ENCODE data around the gene SEC14L1.
"Not testable (repeated sequence)": the region's sequence is repeated elsewhere in the genome, so short reads cannot be mapped to it uniquely, and the experiment has no call there.

Gene SEC14L1

GRCh38 chr17:77246110-77247047, 105.6 kb downstream of the SEC14L1 start:
- DNase-seq, result no peak

GRCh38 chr17:77247048-77247541, 106.3 kb downstream of the SEC14L1 start:
- no peak for DNase-seq

GRCh38 chr17:77247609-77248008, 106.8 kb downstream of the SEC14L1 start:
- DNase-seq, result no peak

GRCh38 chr17:77248216-77249114, 107.7 kb downstream of the SEC14L1 start:
- DNase-seq, result no peak

GRCh38 chr17:77251622-77252183, 110.9 kb downstream of the SEC14L1 start:
- no peak for DNase-seq

GRCh38 chr17:77252306-77252705, 111.5 kb downstream of the SEC14L1 start:
- DNase-seq, result not testable (repeated sequence)

GRCh38 chr17:77253611-77254051, 112.9 kb downstream of the SEC14L1 start:
- no peak for DNase-seq

- DNase-seq, result no peak
Measured at GRCh38 chr17:77254951-77255825, 114.4 kb downstream of the SEC14L1 start.

- not testable (repeated sequence) for DNase-seq
Measured at GRCh38 chr17:77255970-77256369, 115.2 kb downstream of the SEC14L1 start.

GRCh38 chr17:77256710-77257109, 115.9 kb downstream of the SEC14L1 start:
- DNase-seq, result no peak

GRCh38 chr17:77257169-77257568, 116.4 kb downstream of the SEC14L1 start:
- DNase-seq, result no peak

- no peak for DNase-seq
Measured at GRCh38 chr17:77257596-77258458, 117.1 kb downstream of the SEC14L1 start.

- DNase-seq, result no peak
Measured at GRCh38 chr17:77258638-77259037, 117.9 kb downstream of the SEC14L1 start.

GRCh38 chr17:77264617-77265230, 124.0 kb downstream of the SEC14L1 start:
- peak; percentile 40 for DNase-seq

- DNase-seq, result no peak
Measured at GRCh38 chr17:77266213-77266612, 125.4 kb downstream of the SEC14L1 start.
